HG02623 (cell line): ENCODE measurements around the gene CBFB.

Experiments
- ATAC-seq: cut with Tn5 transposase; IDR thresholded peaks from one replicate; pipeline ENCODE4 v1.9.1; 2021; ENCODE audit warnings: moderate library complexity; ENCODE audit not compliant: unreplicated experiment

The CBFB gene

DNA sequence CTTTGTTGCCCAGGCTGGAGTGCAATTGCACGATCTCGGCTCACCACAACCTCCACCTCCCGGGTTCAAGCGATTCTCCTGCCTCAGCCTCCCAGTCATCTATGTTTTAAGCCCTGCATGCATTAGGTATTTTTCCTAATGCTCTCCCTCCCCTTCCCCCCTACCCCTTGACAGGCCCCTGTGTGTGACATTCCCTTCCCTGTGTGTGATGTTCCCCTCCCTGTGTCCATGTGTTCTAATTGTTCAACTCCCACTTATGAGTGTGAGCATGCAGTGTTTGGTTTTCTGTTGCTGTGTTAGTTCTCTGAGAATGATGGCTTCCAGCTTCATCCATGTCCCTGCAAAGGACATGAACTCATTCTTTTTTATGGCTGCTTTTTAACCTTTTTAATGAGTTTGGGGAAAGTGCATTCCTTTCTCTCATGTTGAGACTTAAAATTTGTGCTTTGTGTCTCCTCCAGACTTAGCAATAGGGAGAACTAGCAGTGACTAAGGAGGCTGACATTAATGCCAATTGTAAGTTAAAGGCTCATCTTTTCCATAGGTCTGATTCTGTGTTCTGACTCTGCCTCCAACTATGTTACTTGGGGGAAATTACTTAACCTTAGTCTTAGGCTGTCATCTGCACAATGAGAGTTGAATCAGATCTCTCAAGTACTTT lies 63.1 kb downstream of the CBFB start:
- no peak for ATAC-seq

DNA sequence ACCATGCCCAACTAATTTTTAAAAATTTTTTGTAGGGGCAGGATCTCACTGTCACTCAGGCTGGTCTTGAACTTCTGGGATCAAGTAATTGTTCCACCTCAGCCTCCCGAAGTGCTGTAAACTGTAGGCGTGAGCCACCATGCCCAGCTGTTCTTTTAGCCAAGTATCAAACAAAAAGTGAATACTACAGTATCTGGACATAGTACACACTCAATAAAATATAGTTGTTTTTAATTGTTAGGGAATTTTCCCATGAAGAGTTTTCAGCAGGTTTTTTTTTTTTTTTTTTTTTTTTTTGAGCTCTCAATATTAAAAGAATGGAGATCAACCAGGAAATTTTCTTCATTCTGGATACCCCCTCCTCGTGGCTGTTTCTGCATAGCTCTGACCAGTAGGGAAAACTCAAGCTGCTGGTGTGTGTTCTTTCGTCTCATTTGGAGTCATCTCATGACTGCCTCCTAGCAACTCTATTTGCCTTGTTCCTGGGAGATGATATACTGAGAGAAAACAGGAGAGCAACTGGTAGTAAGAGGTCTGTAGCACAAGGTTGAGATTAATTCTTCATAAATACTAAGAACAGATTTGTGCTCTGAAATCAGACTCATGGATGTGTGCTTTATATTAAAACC lies 64.3 kb downstream of the CBFB start:
- ATAC-seq: no peak

DNA sequence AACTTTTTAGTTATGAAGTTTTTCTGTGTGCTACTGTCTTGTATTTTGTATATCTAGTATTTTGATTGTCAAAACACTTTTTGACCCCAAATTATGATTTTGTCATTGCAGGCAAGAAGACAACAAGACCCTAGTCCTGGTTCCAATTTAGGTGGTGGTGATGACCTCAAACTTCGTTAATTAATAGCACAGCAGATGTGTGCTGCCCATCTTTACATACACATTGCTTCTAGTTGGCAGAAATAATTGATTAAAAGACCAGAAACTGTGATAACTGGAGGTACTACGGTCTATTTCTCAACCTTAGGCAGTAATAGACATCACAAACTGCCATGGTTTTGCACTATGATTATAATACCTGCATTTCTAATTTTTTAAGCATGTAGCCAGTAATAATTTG lies 69.7 kb downstream of the CBFB start:
- ATAC-seq: no peak

DNA sequence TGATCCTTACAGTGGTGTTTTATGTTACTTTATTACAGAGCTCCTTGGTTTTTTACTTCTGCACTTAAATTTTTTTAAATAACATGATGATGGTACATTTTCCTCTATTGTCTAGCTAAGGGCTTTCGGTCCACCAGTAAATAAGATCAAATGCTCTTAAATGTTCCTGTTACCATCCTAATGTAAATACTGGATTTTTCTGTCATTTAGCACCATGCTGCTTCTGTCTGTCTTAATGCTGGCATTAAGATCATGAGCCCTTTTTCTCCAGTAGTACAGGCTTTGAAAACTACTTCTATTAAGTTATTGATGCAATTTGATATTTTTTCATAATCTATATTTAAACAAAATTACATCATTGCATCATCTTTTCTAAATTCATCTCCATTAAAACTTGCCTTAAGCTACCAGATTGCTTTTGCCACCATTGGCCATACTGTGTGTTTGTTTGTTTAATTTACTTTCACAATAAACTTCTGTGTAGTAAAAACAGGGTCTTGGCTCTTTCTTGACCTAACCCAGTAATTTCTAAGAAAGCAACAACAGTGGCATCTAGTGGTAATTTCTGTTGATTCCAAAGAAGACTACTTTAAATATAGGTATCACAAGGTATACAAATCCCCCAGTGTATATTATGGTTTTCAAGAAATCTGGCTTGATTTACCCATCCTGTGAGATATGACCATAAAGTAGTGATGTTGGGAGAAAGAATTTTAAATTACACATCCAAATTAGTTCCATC lies 71.8 kb downstream of the CBFB start:
- ATAC-seq: no peak

DNA sequence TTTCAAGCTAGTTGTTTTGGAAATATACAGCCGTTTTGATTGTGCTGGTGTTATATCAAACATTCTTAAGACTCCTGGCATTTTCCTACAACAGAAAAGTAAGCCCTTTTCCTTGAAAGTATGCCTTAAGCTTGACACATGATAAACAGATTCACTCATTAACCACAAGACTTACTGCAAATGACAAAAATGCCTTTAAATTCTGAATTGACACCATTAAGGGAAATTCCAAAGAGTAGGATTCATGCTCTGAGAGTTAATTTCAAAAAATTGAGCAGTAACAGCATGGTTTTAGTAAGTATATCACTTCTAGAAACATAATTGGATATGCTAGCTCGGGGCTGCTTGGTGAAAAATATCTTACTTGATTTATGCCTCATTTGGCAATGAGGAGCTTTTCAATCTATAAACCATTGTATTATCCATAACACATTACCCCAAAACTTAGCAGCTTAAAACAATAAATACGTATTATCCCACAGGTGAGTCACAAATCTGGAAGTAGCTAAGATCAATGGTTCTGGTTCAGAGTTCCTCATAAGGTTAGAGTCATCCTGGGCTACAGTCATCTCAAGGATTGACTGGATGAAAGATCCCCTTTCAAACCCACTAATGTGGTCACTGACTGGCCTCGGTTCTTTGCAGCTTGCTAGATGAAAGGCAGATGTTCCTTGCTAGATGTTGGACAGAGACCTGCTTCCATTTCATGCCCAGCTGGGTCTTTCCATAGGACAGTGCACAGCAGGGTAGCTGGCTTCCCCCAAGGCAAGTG lies 72.5 kb downstream of the CBFB start:
- ATAC-seq: no peak

DNA sequence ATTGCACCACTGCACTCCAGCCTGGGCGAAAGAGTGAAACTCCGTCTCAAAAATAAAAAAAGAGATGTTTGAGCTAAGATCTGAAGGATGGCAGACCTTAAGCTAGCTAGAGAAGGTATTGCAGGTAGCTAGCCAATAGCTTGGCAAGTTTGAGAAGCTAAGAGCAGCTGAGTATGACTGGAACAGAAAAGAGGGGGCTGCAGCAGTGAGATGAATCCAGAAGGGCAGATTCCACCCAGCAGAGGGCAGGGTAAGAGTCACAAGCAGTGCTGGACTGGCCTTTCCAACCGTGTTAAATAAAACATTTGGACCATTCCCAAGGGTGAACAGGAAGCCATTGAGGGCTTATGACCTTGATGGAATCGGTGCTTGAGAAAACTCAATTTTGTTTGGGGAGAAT lies 75.1 kb downstream of the CBFB start:
- no peak for ATAC-seq

DNA sequence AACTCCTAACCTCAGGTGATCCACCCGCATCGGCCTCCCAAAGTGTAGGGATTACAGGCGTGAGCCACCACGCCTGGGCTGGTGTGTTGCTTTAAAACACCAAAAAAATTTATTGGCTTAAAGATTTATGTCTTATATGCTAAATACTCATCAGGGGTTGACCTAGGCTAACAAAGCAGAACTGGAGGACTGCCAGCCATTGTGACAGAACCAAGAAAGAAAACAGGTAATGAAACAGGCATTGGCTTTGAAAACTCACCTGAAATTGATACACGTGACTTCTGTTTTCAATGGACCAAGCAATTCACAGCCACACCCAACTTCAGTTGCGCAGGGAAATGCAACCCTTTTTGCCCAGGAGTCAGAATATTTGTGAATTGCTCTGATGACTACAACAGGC lies 75.9 kb downstream of the CBFB start:
- no peak for ATAC-seq

DNA sequence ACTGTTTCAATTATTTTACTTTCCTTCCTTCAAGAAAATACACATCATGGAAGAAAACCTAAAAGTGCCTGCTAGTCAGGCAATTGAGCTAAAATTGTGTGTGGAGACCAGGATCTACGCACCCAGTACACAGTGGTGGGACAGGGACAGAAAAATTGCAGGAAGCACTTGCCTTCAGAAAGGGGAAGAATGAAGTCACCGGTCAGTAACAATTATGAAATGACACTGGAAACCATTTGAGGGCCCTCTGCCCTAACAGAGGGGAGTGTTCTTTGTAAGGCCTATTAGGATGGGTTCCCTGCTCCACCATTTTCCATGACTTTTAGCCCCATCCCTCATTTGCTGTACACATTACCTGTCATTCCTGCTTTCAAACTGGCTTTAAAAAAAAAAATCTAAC lies 76.3 kb downstream of the CBFB start:
- ATAC-seq: no peak

DNA sequence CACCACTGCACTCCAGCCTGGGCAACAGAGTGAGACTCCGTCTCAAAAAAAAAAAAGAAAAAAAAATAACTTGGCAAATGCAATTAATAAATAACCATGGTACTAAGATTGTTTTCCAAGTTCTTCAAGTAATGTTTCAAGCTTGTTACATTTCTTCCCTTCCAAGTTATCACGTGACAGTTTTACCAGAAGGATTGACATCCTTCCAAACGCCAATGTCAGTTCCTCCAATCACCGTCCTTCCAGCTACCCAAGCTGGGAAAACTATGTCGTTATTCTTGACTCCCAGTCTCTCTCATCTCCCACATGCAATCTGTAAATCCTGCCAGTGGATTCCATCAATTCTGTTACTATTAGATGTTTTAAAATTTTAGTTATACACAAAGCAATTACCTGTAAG lies 76.9 kb downstream of the CBFB start:
- ATAC-seq: no peak

DNA sequence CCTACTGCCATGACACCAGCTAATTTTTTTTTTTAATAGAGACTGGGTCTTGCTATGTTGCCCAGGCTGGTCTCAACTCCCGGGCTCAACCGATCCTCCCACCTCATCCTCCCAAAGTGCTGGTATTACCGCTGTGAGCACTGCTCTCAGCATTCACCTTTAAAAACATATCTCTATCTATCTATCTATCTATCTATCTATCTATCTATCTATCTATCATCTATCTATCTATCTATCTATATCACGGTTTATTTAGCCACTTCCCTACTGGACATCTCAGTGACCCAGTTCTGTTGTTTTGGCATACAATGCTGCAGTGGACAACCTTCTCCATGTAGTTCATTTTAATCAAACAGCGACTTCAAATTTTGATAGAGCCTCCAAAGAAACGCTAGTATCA lies 79.5 kb downstream of the CBFB start:
- ATAC-seq: no peak

DNA sequence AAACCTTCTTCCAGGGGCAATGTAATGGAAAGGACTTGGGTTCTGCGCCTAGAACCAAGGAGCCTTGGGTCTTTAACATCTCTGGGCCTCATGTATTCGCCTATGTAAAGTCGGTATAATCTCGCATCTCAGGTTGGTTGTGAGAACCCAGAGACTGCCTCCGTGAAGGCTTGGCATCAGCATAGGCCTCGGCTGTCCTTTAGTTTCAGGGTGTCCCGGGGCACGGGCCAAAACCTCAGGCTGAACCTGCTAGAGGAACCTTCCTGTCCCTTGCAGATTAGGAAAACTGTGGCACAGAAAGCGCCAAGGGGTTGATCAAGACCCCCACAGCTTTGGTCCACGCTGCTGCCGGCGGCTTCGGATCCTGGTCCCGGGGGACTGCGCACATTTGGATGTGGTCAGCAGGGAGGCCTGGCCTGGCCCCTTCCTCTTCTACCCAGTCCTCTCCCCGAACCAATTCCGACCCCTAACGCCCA lies 80.0 kb downstream of the CBFB start:
- no peak for ATAC-seq

DNA sequence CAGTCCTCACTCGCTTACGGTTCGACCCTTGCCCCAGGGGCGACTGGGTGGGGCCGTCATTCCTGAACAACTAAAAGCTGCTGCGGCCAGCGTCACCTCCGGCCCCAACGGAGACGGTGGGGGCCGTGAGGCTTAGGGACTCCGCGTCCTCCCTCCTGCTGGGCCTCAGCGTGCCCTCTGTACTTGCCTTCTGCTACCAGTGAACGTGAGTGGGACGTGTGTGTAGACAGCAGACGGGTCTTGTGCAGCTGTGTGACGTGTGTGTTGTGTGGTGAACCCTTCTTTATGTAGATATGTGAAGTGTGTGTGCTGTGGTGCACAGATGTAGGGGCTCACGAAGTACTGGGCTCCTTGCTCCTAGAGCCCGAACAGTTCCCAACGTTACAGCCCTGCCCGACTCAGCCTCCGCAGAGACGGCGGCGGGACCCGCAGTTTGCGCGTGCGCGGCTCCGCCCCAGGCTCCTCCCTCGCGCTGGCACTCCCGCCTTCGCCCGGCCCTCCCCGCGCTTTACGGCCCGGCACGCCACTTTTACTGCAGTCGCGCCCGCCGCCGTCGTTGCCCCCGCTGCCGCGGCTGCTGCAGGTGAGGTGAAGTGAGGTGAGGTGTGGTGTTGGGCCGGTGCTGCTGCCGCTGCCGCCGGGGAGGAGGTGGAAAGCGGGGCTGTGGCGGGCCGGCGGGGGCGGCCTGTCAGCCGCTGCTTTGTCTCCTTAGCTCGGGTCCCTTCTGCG lies 80.6 kb downstream of the CBFB start, which contains the start of gene PHAF1:
PHAF1 (plus strand) TSS at position 535 of the 729 bp plus-strand sequence. CDS start 235 bp downstream, outside the sequence.
- ATAC-seq: peak; percentile 78

DNA sequence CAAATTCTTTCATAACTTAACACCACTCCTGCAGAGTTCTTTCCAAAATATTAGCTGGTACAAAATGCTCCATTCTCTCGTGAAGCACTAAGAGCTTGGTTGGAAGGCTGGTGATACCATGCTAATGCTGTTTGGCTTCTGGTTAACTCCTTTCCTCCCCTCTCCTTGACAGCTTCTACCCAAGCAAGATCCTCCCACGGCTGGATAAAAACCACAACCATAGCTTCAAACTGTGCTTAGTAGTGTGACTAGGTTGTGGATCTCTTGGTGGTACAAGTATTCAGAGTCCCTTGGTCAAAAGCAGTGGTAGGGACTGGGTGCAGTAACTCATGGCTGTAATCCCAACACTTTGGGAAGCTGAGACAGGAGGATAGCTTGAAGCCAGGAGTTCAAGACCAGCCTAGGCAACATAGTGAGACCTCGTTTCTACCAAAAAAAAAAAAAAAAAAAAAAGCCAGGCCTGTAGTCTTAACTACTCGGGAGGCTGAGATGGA lies 83.0 kb downstream of the CBFB start:
- no peak for ATAC-seq

DNA sequence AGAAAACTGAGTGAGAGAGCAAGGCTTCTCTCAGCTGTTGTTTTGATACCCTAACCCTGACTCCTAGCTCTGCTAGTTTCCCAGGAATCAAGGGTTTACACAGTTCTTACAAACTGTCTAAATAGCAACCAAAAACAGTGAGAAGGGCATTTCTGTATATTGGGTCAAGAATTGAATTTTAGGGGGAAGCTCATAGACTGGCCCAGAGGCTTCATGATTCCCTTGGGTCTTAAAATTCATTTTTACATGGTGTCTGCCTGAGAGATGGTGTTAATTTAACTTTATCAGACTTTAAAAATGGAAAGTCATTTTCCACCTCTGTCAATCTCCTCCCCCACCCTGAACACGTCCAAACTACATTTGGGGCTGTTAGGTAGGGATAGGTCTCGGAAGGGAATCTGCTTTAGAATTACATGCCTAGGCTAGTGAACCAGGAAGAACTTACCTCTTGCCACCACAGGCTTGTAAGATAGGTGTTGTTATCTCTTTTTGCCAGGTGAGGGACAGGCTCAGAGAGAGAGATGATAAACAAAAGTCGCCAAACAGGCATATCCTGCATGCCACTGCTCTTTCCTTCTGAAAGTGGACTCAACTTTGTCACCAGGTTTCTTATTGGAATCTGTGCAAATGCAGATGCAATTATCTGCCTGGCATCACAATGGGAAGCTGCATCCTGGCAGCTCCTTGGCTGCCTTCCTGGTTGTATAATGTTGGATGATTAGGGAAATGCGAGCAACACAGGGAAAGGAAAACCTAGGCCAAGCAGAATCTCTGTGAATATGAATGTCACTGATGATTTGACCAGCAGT lies 83.8 kb downstream of the CBFB start:
- no peak for ATAC-seq

DNA sequence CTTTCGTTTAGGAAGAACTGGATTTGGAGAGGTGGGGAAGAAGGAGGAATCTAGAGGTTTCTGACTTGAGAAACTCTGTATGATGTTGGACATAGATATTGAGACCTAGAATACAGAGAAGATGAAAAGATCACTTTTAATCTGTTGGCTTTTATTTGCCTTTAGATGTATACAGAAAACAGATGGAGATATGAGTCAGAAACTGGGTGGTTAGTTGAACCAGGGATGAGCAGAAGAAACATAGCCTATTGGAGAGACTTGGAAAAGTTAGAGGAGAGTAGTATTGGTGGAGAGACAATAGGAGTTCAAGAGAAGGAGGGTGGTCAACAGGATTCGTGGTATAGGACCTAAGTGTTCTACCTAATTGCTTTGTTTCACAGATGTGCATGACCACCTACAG lies 85.8 kb downstream of the CBFB start:
- ATAC-seq: no peak

DNA sequence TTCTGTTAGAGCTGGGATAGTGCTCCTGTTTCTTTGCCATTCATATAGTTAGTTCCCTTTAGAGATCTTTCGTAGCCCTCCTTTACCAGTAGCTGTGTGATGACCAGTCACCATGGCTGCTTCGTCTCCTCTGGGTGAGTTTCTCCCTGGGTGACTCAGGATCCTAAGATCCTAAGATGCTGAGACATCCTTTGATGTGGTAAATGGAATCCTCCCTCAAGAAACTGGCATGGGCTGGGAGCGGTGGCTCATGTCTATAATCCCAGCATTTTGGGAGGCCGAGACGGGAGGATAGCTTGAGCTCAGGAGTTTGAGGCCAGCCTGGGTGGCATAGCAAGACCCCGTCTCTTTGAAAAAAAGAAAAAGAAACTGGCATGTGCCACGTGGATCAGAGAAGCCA lies 86.7 kb downstream of the CBFB start:
- no peak for ATAC-seq

DNA sequence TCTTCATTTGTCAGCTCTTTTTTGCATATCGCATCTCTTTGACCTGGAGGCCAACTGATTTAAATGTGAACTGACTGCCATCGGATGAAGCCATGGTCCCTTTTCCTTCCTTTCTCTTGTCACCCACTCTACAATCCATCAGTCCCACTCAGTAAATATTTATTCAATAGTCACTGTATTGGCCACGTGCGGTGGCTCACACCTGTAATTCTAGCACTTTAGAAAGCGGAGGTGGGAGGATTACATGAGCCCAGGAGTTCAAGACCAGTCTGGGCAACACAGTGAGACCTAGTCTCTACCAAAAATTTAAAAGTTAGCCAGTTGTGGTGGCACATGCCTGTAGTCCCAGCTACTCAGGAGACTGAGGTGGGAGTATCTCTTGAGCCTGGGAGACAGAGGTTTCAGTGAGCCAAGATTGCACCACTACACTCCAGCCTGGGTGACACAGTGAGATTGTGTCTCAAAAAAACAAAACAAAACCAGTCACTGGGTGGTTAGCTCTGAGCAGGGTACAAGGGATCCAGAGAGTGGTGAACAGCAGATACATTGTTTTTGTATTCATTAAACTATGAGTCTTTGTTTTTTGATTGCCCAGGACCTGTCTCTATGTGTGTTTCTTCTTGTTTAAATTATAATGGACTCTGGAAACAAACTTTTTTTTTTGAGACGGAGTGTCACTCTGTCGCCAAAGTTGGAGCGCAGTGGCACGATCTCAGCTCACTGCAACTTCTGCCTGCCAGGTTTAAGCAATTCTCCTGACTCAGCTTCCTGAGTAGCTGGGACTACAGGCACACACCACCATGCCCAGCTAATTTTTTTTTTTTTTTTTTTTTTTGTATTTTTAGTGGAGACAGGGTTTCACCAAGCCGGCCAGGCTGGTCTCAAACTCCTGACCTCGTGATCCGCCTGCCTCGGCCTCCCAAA lies 87.7 kb downstream of the CBFB start:
- ATAC-seq: no peak

DNA sequence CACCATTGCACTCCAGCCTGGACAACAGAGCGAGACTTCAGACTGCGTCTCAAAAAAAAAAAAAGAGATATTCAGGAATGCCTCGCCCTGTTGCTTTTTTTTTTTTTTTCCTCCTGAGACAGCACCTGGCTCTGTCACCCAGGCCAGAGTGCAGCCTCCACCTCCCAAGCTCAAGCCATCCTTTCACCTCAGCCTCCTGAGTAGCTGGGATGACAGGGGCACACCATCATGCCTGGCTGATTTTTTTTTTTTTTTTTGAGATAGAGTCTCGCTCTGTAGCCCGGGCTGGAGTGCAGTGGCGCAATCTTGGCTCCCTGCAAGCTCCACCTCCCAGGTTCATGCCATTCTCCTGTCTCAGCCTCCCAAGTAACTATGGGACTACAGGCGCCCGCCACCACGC lies 88.8 kb downstream of the CBFB start:
- ATAC-seq: no peak

DNA sequence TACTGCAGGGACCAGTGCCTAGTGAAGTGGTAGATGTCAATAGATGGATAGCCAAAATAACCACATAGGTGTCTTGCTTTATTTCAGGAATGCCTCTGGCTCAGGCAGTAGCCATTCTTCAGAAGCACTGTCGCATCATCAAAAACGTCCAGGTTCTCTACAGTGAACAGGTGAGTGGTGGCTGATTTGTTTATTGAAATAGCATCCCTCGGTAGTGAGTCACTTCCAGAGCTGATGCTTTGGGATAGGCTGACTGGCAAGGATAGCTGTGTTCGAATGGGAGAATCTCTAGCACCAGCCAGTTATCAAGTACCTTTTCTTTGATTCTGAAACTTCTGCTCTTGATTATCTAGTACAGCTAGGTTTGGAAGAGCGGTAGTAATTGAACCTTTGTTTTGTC lies 91.1 kb downstream of the CBFB start:
- no peak for ATAC-seq
